SK-N-SH (cell line): ENCODE results near the gene CRCP. TPM values are rescaled to one million over a fixed set of nuclear protein-coding genes. Genes with fewer than 3 reads are reported as not detected.

Experiments used
- CTCF ChIA-PET: fragments of 300-600, 350-600 bp; formaldehyde crosslinking; extraction: SDS; loops from one replicate; lab custom pipeline; 2021; lab: Yijun Ruan, JAX
- POLR2A ChIA-PET: fragments of 350-600 bp; sonication (Branson Sonifier 250); formaldehyde crosslinking; extraction: SDS; loops from one replicate; lab custom pipeline; 2020; ENCODE audit warnings: antibody characterized with exemption, inconsistent platforms; lab: Yijun Ruan, JAX
- DNase-seq: peaks from one replicate; pipeline ENCODE4 v3.0.0; 2012
- H2AFZ ChIP-seq: fragments of 200-600 bp; sonication (generic); 2 replicates; pipeline ENCODE4 v1.8.1; 2016; ENCODE audit warnings: antibody characterized with exemption, mild to moderate bottlenecking, low read depth
- H3F3A ChIP-seq: fragments of 200-600 bp; sonication (generic); replicated peaks from 2 replicates; pipeline ENCODE3; 2016; ENCODE audit warnings: antibody characterized with exemption, mild to moderate bottlenecking; ENCODE audit not compliant: insufficient read depth
- H3K27ac ChIP-seq, 2 experiments: fragments of 200-500 bp in 1 of 2; fragments of 200-600 bp in 1 of 2; sonication (Bioruptor generic) in 1 of 2; sonication (generic), shearing (Covaris generic) in 1 of 2; 2 replicates each; pipeline versions ENCODE4 v1.5.1 to v1.6.1; 2014 to 2016; ENCODE audit warnings: low read depth in 2 of 2, inconsistent platforms in 1 of 2, low read length in 1 of 2, mild to moderate bottlenecking in 1 of 2, mixed read lengths in 1 of 2
- H3K27me3 ChIP-seq: fragments of 200-600 bp; sonication (generic), shearing (Covaris generic); 2 replicates; pipeline ENCODE4 v1.6.1; 2016; ENCODE audit warnings: mixed run types; ENCODE audit not compliant: insufficient read depth
- H3K36me3 ChIP-seq, 2 experiments: fragments of 200-500 bp in 1 of 2; fragments of 200-600 bp in 1 of 2; sonication (Bioruptor generic) in 1 of 2; sonication (generic) in 1 of 2; replicated peaks in 1 of 2; 2 replicates each; pipeline versions ENCODE3 to v1.5.1; 2014 to 2016; ENCODE audit warnings: low read length in 1 of 2, mild to moderate bottlenecking in 1 of 2; ENCODE audit not compliant: insufficient read depth in 2 of 2, control insufficient read depth in 1 of 2
- H3K4me1 ChIP-seq, 2 experiments: fragments of 200-500 bp in 1 of 2; fragments of 200-600 bp in 1 of 2; sonication (Bioruptor generic) in 1 of 2; sonication (generic), shearing (Covaris generic) in 1 of 2; 2 replicates each; pipeline versions ENCODE4 v1.5.1 to v1.6.1; 2014 to 2016; ENCODE audit warnings: low read depth in 1 of 2, low read length in 1 of 2, mixed run types in 1 of 2; ENCODE audit not compliant: insufficient read depth in 2 of 2, control insufficient read depth in 1 of 2
- H3K4me2 ChIP-seq: fragments of 200-600 bp; sonication (generic), shearing (Covaris generic); 2 replicates; pipeline ENCODE4 v1.6.1; 2017; ENCODE audit warnings: mixed run types
- H3K4me3 ChIP-seq, 2 experiments: fragments of 200-500 bp in 1 of 2; fragments of 200-600 bp in 1 of 2; sonication (Bioruptor generic) in 1 of 2; sonication (generic), shearing (Covaris generic) in 1 of 2; 2 replicates each; pipeline versions ENCODE4 v1.5.1 to v1.8.1; 2014 to 2016; ENCODE audit warnings: low read depth in 2 of 2, inconsistent platforms in 1 of 2, low read length in 1 of 2, mild to moderate bottlenecking in 1 of 2, mixed read lengths in 1 of 2, moderate library complexity in 1 of 2
- H3K79me2 ChIP-seq: fragments of 200-600 bp; sonication (generic); 2 replicates; pipeline ENCODE4 v1.8.1; 2017; ENCODE audit warnings: mild to moderate bottlenecking; ENCODE audit not compliant: insufficient read depth
- H3K9ac ChIP-seq: fragments of 200-600 bp; sonication (generic); 2 replicates; pipeline ENCODE4 v1.6.1; 2017; ENCODE audit warnings: mixed run types
- H3K9me2 ChIP-seq: fragments of 200-600 bp; sonication (generic); 2 replicates; pipeline ENCODE4 v1.6.1; 2017; ENCODE audit warnings: mixed run types
- H3K9me3 ChIP-seq: fragments of 200-600 bp; sonication (generic); 2 replicates; pipeline ENCODE4 v1.6.1; 2017; ENCODE audit warnings: mixed run types, mild to moderate bottlenecking, moderate library complexity
- H4K20me1 ChIP-seq: fragments of 200-600 bp; sonication (generic); 2 replicates; pipeline ENCODE4 v1.6.1; 2017; ENCODE audit warnings: mild to moderate bottlenecking, mixed run types; ENCODE audit not compliant: insufficient read depth
- CTCF ChIP-seq: fragments of 200-600 bp; sonication (generic); IDR thresholded peaks from 2 replicates; pipeline ENCODE4 v1.6.1; 2017; ENCODE audit warnings: antibody characterized with exemption, mild to moderate bottlenecking, moderate library complexity
- ELF1 ChIP-seq: IDR thresholded peaks from 2 replicates; pipeline ENCODE4 v1.4.0; 2012
- EP300 ChIP-seq, 2 experiments: IDR thresholded peaks; 2 replicates each; pipeline versions ENCODE4 v1.4.0 to v1.6.1; 2012; ENCODE audit warnings: borderline replicate concordance in 1 of 2, low read depth in 1 of 2, low read length in 1 of 2
- EZH2phosphoT487 ChIP-seq: fragments of 200-600 bp; sonication (generic); IDR thresholded peaks from 2 replicates; pipeline ENCODE4 v1.6.1; 2017; ENCODE audit warnings: low read depth, mixed run types, mild to moderate bottlenecking, antibody characterized with exemption, moderate library complexity, borderline replicate concordance
- FOSL2 ChIP-seq: IDR thresholded peaks from 2 replicates; pipeline ENCODE4 v1.4.0; 2012; ENCODE audit warnings: low read depth, mild to moderate bottlenecking, moderate library complexity, borderline replicate concordance
- FOXJ3 ChIP-seq: sonication (generic); formaldehyde crosslinking; IDR thresholded peaks from 2 replicates; pipeline ENCODE4 v1.5.1; 2020; ENCODE audit warnings: mild to moderate bottlenecking, missing genetic modification reagents
- GABPA ChIP-seq: IDR thresholded peaks from 2 replicates; pipeline ENCODE4 v1.4.0; 2012; ENCODE audit warnings: low read depth, mild to moderate bottlenecking
- GATA2 ChIP-seq: sonication (generic); formaldehyde crosslinking; IDR thresholded peaks from 2 replicates; pipeline ENCODE4 v1.5.0; 2020; ENCODE audit warnings: mild to moderate bottlenecking, missing genetic modification reagents
- IRF3 ChIP-seq: fragments of 150-350 bp; IDR thresholded peaks from 2 replicates; pipeline ENCODE4 v1.6.1; 2016; ENCODE audit warnings: mild to moderate bottlenecking, low read depth, low read length
- JUND ChIP-seq: IDR thresholded peaks from 2 replicates; pipeline ENCODE4 v1.4.0; 2012
- MAX ChIP-seq: IDR thresholded peaks from 2 replicates; pipeline ENCODE4 v1.4.0; 2012; ENCODE audit warnings: low read depth
- MEF2A ChIP-seq: IDR thresholded peaks from 2 replicates; pipeline ENCODE4 v1.4.0; 2012; ENCODE audit warnings: low read depth, borderline replicate concordance
- NFIC ChIP-seq: IDR thresholded peaks from 2 replicates; pipeline ENCODE4 v1.4.0; 2012; ENCODE audit warnings: borderline replicate concordance
- NRF1 ChIP-seq: IDR thresholded peaks from 2 replicates; pipeline ENCODE4 v1.6.1; 2012; ENCODE audit warnings: low read depth, mild to moderate bottlenecking, low read length
- RAD21 ChIP-seq: IDR thresholded peaks from 2 replicates; pipeline ENCODE4 v1.6.1; 2012; ENCODE audit warnings: mild to moderate bottlenecking, low read length
- REST ChIP-seq: IDR thresholded peaks from 2 replicates; pipeline ENCODE4 v1.6.1; 2012; ENCODE audit warnings: mild to moderate bottlenecking, low read depth, low read length, moderate library complexity
- RFX5 ChIP-seq: IDR thresholded peaks from 2 replicates; pipeline ENCODE4 v1.6.1; 2012; ENCODE audit warnings: mild to moderate bottlenecking, improper control_type of control experiment, low read length
- SIN3A ChIP-seq: IDR thresholded peaks from 2 replicates; pipeline ENCODE4 v1.6.1; 2012; ENCODE audit warnings: low read depth, mild to moderate bottlenecking, low read length, moderate library complexity, borderline replicate concordance
- TAF1 ChIP-seq: IDR thresholded peaks from 2 replicates; pipeline ENCODE4 v1.6.1; 2012; ENCODE audit warnings: low read depth, mild to moderate bottlenecking, low read length, moderate library complexity, borderline replicate concordance
- TEAD4 ChIP-seq: IDR thresholded peaks from 2 replicates; pipeline ENCODE4 v1.4.0; 2012; ENCODE audit warnings: mild to moderate bottlenecking, borderline replicate concordance; ENCODE audit not compliant: insufficient read depth
- USF2 ChIP-seq: fragments of 150-350 bp; IDR thresholded peaks from 2 replicates; pipeline ENCODE4 v1.6.1; 2017; ENCODE audit warnings: antibody characterized with exemption, low read length, low read depth, borderline replicate concordance
- YY1 ChIP-seq: IDR thresholded peaks from 2 replicates; pipeline ENCODE4 v1.4.0; 2012; ENCODE audit warnings: low read depth, mild to moderate bottlenecking
- WGBS: methylation state at CpG from one replicate; pipeline ENCODE4 v1.1.6; 2017; ENCODE audit warnings: low lambda C conversion rate; 5-methylcytosine and 5-hydroxymethylcytosine counted together
- polyA plus RNA-seq, 3 experiments: library from polyadenylated mRNA; depleted of rRNA; stranded (reverse); fragments of >200 nt; gene quantifications; 2 replicates each; pipeline ENCODE4 v1.2.3, GENCODE V29; 2012

CRCP gene
- polyA plus RNA-seq, 1 of the 3 experiments (the other 2 are of a cell fraction), result 34.0 TPM

- Histone ChIP-seq H2AFZ (no peak overlapping the region), H3K4me1 (no peaks in the 10 kb centered on the region), H3K9me3 (no peaks in the 10 kb centered on the region), H3K27ac (no peak overlapping the region), H3K36me3 (peaks cover 0 to 7% of the 10 kb centered on the region in 2 experiments), H3K27me3 (no peaks in the 10 kb centered on the region), H4K20me1 (no peaks in the 10 kb centered on the region), H3K9me2 (no peaks in the 10 kb centered on the region), H3K4me3 (no peak overlapping the region), H3F3A (peaks cover 6% of the 10 kb centered on the region), H3K9ac (no peak overlapping the region), H3K4me2 (no peak overlapping the region), H3K79me2 (no peaks in the 10 kb centered on the region)
- POLR2A ChIA-PET, result no interaction called here
- WGBS, result 95% methylated on average over 1 of the region's 1 CpG
- CTCF ChIA-PET, result interaction anchor here (1.3 kb wide), 1 partner anchor 42 kb away, joined by 3 read pairs; the partner anchor contains the start of gene TPST1
- TF ChIP-seq JUND (no peak), RAD21 (no peak), EZH2phosphoT487 (no peak), CTCF (no peak), TAF1 (no peak), TEAD4 (no peak), REST (no peak), MEF2A (no peak), NRF1 (no peak), EP300 (IDR thresholded peaks at IDR 0.05; ENCODE audit: borderline replicate concordance in 1 of 2, low read depth in 1 of 2, low read length in 1 of 2) (no peak)
- DNase-seq, result no peak
These were observed 48.6 kb downstream of the CRCP start for GRCh38 chr7:66163186-66163610.

GRCh38 chr7:66164356-66164755, 49.7 kb downstream of the CRCP start:
- 96% methylated on average over 7 of the region's 7 CpGs for WGBS
- CTCF ChIA-PET, result interaction anchor here (1.0 to 1.3 kb wide), 2 partner anchors 11 to 41 kb away, joined by 3 read pairs; partner anchors contain the start of gene TPST1
- no peak for TF ChIP-seq RFX5
- TF ChIP-seq SIN3A, result no peak
- no peak for TF ChIP-seq RAD21
- no peak for TF ChIP-seq NRF1
- no peak for TF ChIP-seq FOXJ3 (CRISPR knock-in tag)
- TF ChIP-seq MAX, result no peak
- no peak for TF ChIP-seq FOSL2
- no peak for TF ChIP-seq YY1
- TF ChIP-seq GABPA, result no peak
- TF ChIP-seq ELF1, result no peak
- no peak for TF ChIP-seq MEF2A
- TF ChIP-seq IRF3, result no peak
- no peak for TF ChIP-seq USF2
- no peak for TF ChIP-seq NFIC
- no peak for TF ChIP-seq JUND
- TF ChIP-seq GATA2, result no peak

More at GRCh38 chr7:66164356-66164755, 49.7 kb downstream of the CRCP start:
- Histone ChIP-seq H3K9me3 (no peaks in the 10 kb centered on the region), H4K20me1 (no peaks in the 10 kb centered on the region), H3F3A (peaks cover 6% of the 10 kb centered on the region), H2AFZ (no peak overlapping the region), H3K4me1 (no peaks in the 10 kb centered on the region), H3K4me2 (no peak overlapping the region), H3K36me3 (no peaks in the 10 kb centered on the region), H3K9me2 (no peaks in the 10 kb centered on the region), H3K9ac (no peak overlapping the region), H3K27me3 (no peaks in the 10 kb centered on the region), H3K79me2 (no peaks in the 10 kb centered on the region), H3K4me3 (no peak overlapping the region), H3K27ac (no peak overlapping the region)
- no peak for DNase-seq
- POLR2A ChIA-PET, result no interaction called here
